Heart left ventricle (tissue), 13 donors: Measurements from ENCODE around the gene PPM1M.
A peak's percentile ranks its signal among the peaks of the same experiment; 100 is the strongest.

Source experiments
- CTCF ChIP-seq, 12 donors: fragments of 200-600 bp; sonication (generic) in 4 of 12; IDR thresholded peaks; one replicate each; pipeline versions ENCODE4 v1.5.0 to v1.8.0; 2018 to 2022; ENCODE audit warnings: antibody characterized with exemption in 12 of 12, mild to moderate bottlenecking in 5 of 12
- POLR2A ChIP-seq, 2 donors: fragments of 450-650 bp; IDR thresholded peaks; one replicate each; pipeline ENCODE4 v1.6.1; 2017; ENCODE audit warnings: antibody characterized with exemption in 2 of 2, mild to moderate bottlenecking in 2 of 2, moderate library complexity in 2 of 2
- donor health status: ischemic (EF 13 %, LVEDD 7.1; RV severe dilation, severe dysfunction).
- donor health status: DM: no; HTN: yes; CAD: no.
- donor health status: DM: no; HTN: no; CAD: no.
- donor health status: ischemic (EF 25% LVEDD 6.9; RV normal size, moderate dysfunction).
- donor health status: ischemic (EF 25% LVEDD 5.7; RV mildly dilated, moderate dysfunction).
- donor health status: ischemic (EF 35%, LVEDD 5.7; RV mildly dilated, moderate dysfunction).
- donor health status: nonischemic (EF 11% LVEDD 7.7; RV severe dilation, severe dysfunction).
- donor health status: DM: yes; HTN: yes; CAD: no.
- donor health status: PGD.
- donor health status: ischemic (EF 29% LVEDD 5.4; RV normal size, mild dysfunction).
- donor health status: nonischemic (EF 23%, LVEDD 6.1; RV moderate dilation, normal function).

GRCh38 chr3:52232279-52233107 lies 13.1 kb upstream of the PPM1M start:
- peak in 5 of 12 donors; percentile 4 to 31 (median 15) for TF ChIP-seq CTCF (IDR thresholded peaks at IDR 0.05)
- no peak for TF ChIP-seq POLR2A (IDR thresholded peaks at IDR 0.05)
